Measurements from ENCODE around the gene CMYA5.

DNA sequence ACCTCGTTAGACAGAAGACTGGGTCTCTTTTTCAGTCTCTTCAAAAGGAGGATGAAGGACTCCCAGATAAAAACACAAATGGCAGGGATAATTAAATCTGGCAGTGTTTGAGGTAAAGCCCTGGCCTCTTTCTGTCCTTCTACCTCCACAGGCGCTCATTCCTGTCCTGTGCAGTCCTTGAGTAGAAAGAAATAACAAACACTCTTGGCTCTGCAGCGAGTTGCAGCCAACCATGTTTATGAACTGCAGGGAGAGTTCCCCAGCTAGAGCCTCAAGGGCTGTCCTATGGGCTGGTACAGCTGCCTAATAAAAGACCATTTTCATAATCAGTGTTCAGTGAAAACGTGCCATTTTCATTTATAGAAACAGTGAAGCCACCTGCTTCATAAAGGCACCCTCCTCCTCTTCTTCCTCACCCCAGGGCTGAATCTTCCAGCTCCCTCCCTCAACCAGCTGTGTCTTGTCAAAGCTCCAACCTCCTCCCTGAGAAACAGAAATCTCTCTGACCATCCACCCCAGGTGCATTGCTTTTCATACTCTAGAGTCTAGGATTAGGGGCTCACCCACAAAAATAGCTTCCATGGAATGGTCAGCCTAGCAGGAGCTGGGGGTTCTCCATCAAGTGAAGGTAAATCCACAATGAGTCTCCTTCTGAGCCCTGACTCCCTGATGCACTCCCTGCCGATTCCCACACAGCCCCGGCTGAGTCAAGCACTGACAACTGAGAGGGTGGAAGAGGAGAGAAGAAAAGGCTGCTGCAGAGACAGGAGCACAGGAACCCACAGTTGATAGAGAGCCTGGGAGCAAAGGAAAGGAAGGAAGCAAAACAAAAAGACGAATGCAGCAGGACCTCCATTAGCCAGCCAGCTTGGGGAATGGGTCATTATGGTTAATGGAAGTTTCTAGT lies 150.7 kb downstream of the CMYA5 start:
- no peak for TF ChIP-seq CTCF (IDR thresholded peaks at IDR 0.05; ENCODE audit: low read depth, low read length, missing input control)
- TF ChIP-seq MAX (IDR thresholded peaks at IDR 0.05) = no peak
